Hypothalamus (tissue), 51 donors: ENCODE data around the gene TNFSF8.

Experiments
- DNase-seq, 51 donors: peaks; one replicate each; lab custom pipeline; 2025; lab: John Stamatoyannopoulos, UW

TNFSF8 gene

GRCh38 chr9:114937516-114937915 lies 7.1 kb upstream of the TNFSF8 start:
- DNase-seq = no peak

GRCh38 chr9:114936581-114936980 lies 6.2 kb upstream of the TNFSF8 start:
- DNase-seq = no peak

GRCh38 chr9:114935119-114935518 lies 4.7 kb upstream of the TNFSF8 start:
- DNase-seq = no peak

GRCh38 chr9:114932502-114932901 lies 2.1 kb upstream of the TNFSF8 start:
- no peak for DNase-seq

- DNase-seq = no peak
Measured at GRCh38 chr9:114931407-114931806, 1.0 kb upstream of the TNFSF8 start.

- no peak for DNase-seq
Measured at GRCh38 chr9:114929201-114929600, 1.2 kb downstream of the TNFSF8 start.

GRCh38 chr9:114928671-114929070 lies 1.7 kb downstream of the TNFSF8 start:
- no peak for DNase-seq

GRCh38 chr9:114928136-114928535 lies 2.3 kb downstream of the TNFSF8 start:
- no peak for DNase-seq

GRCh38 chr9:114925672-114926071 lies 4.7 kb downstream of the TNFSF8 start:
- DNase-seq = no peak

- no peak for DNase-seq
Measured at GRCh38 chr9:114925039-114925438, 5.4 kb downstream of the TNFSF8 start.

- DNase-seq = no peak
Measured at GRCh38 chr9:114924327-114924726, 6.1 kb downstream of the TNFSF8 start.

GRCh38 chr9:114923918-114924317 lies 6.5 kb downstream of the TNFSF8 start:
- no peak for DNase-seq

- no peak for DNase-seq
Measured at GRCh38 chr9:114921171-114921570, 9.2 kb downstream of the TNFSF8 start.

- no peak for DNase-seq
Measured at GRCh38 chr9:114919611-114920010, 10.8 kb downstream of the TNFSF8 start.

GRCh38 chr9:114916481-114916880 lies 13.9 kb downstream of the TNFSF8 start:
- DNase-seq = no peak

- DNase-seq = no peak
Measured at GRCh38 chr9:114914139-114914538, 16.3 kb downstream of the TNFSF8 start.

GRCh38 chr9:114913656-114914055 lies 16.7 kb downstream of the TNFSF8 start:
- no peak for DNase-seq

- no peak for DNase-seq
Measured at GRCh38 chr9:114913217-114913616, 17.2 kb downstream of the TNFSF8 start.

GRCh38 chr9:114911167-114911821 lies 19.1 kb downstream of the TNFSF8 start:
- DNase-seq = peak in 3 of 51 donors; percentile 3 to 37 (median 25)

GRCh38 chr9:114910541-114910940 lies 19.9 kb downstream of the TNFSF8 start:
- no peak for DNase-seq

GRCh38 chr9:114909661-114910060 lies 20.7 kb downstream of the TNFSF8 start:
- no peak for DNase-seq

- no peak for DNase-seq
Measured at GRCh38 chr9:114908805-114909448, 21.5 kb downstream of the TNFSF8 start.
